ENCODE results near the gene TPP1.

TPP1 gene

GRCh38 chr11:6646918-6647679 is 27.9 kb upstream of the TPP1 start:
- no peak for DNase-seq

- DNase-seq = no peak
Observed at GRCh38 chr11:6646576-6646917, 27.3 kb upstream of the TPP1 start.

- no peak for DNase-seq
Observed at GRCh38 chr11:6646071-6646470, 26.8 kb upstream of the TPP1 start.

GRCh38 chr11:6642957-6643356 is 23.7 kb upstream of the TPP1 start:
- no peak for DNase-seq

- DNase-seq = no peak
Observed at GRCh38 chr11:6640985-6641701, 21.9 kb upstream of the TPP1 start.

GRCh38 chr11:6640036-6640984 is 21.1 kb upstream of the TPP1 start:
- DNase-seq = no peak

GRCh38 chr11:6638429-6638828 is 19.2 kb upstream of the TPP1 start:
- no peak for DNase-seq

GRCh38 chr11:6637871-6638270 is 18.6 kb upstream of the TPP1 start:
- no peak for DNase-seq

- DNase-seq = no peak
Observed at GRCh38 chr11:6636480-6636879, 17.3 kb upstream of the TPP1 start.

- no peak for DNase-seq
Observed at GRCh38 chr11:6635082-6635932, 16.1 kb upstream of the TPP1 start.

- no peak for DNase-seq
Observed at GRCh38 chr11:6634534-6634933, 15.3 kb upstream of the TPP1 start.

GRCh38 chr11:6633422-6634408 is 14.5 kb upstream of the TPP1 start:
- DNase-seq = no peak

GRCh38 chr11:6632116-6633073 is 13.2 kb upstream of the TPP1 start:
- DNase-seq = no peak

GRCh38 chr11:6631361-6631890 is 12.2 kb upstream of the TPP1 start:
- no peak for DNase-seq

GRCh38 chr11:6630632-6631291 is 11.5 kb upstream of the TPP1 start:
- no peak for DNase-seq

GRCh38 chr11:6629892-6630631 is 10.8 kb upstream of the TPP1 start:
- no peak for DNase-seq

- no peak for DNase-seq
Observed at GRCh38 chr11:6629573-6629891, 10.3 kb upstream of the TPP1 start.

GRCh38 chr11:6628526-6628925 is 9.3 kb upstream of the TPP1 start:
- DNase-seq = no peak
